Subcutaneous abdominal adipose tissue (tissue), 5 donors: ENCODE results near the gene FAM83D.

Source experiments
- H3K27ac ChIP-seq: one replicate; pipeline ENCODE4 v1.7.0; 2013; ENCODE audit warnings: low read depth, mild to moderate bottlenecking, inconsistent platforms, low read length, moderate library complexity
- H3K27me3 ChIP-seq, 5 donors: one replicate each; pipeline ENCODE4 v1.7.0; 2013; ENCODE audit warnings: low read length in 5 of 5, inconsistent platforms in 1 of 5; ENCODE audit not compliant: control insufficient read depth in 5 of 5, insufficient read depth in 4 of 5
- H3K36me3 ChIP-seq, 5 donors: one replicate each; pipeline ENCODE4 v1.7.0; 2013; ENCODE audit warnings: low read length in 5 of 5; ENCODE audit not compliant: control insufficient read depth in 5 of 5, insufficient read depth in 5 of 5
- H3K4me1 ChIP-seq, 5 donors: one replicate each; pipeline ENCODE4 v1.7.0; 2013; ENCODE audit warnings: low read length in 5 of 5, mild to moderate bottlenecking in 3 of 5, moderate library complexity in 1 of 5; ENCODE audit not compliant: control insufficient read depth in 5 of 5, insufficient read depth in 5 of 5
- H3K4me3 ChIP-seq, 5 donors: one replicate each; pipeline ENCODE4 v1.7.0; 2013; ENCODE audit warnings: low read length in 5 of 5, low read depth in 1 of 5
- H3K9ac ChIP-seq, 5 donors: one replicate each; pipeline ENCODE4 v1.7.0; 2013; ENCODE audit warnings: low read length in 5 of 5, mild to moderate bottlenecking in 4 of 5, moderate library complexity in 3 of 5
- H3K9me3 ChIP-seq, 5 donors: one replicate each; pipeline ENCODE4 v1.7.0; 2013; ENCODE audit warnings: low read length in 5 of 5; ENCODE audit not compliant: control insufficient read depth in 5 of 5
- donor health status: healthy.
- donor health status: healthy.
- donor health status: healthy.
- donor health status: healthy.
- donor health status: healthy.

The FAM83D gene

DNA sequence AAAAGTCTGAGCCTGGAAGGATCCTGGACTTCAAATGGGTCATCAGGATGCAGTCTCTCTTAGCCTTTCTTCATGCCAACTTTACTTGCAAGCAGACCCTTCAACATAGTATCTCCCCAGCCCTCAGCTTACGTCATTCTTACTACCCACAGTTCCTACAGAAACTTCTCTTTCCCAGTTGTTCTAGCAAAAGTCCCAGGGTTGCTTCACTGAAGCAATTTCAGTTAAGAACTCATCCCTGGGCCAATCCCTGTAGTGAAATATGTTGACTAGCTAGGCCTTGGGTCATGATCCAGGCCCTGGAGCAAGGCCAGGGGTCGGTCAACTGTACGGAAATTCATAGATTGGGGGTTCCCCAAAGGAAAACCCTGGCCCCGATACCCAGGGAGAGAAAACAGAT lies 8.6 kb upstream of the FAM83D start:
- peaks cover 0 to 64% (median 32%) of the 10 kb centered on the region in 5 donors for H3K36me3 ChIP-seq

DNA sequence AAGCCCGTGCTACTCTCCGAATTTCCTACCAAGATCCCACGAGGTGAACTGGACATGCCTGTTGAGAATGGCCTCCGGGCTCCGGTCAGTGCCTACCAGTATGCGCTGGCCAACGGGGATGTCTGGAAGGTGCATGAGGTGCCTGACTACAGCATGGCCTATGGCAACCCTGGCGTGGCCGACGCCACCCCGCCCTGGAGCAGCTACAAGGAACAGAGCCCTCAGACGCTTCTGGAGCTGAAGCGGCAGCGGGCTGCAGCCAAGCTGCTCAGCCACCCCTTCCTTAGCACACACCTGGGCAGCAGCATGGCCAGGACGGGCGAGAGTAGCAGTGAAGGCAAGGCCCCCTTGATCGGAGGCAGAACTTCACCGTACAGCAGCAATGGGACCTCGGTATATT lies 8.0 kb upstream of the FAM83D start:
- no peaks in the 10 kb centered on the region for H3K9me3 ChIP-seq
- H3K27ac ChIP-seq, result no peak overlapping the region
- H3K4me3 ChIP-seq, result no peak overlapping the region
- H3K27me3 ChIP-seq, result peaks cover 3 to 16% (median 12%) of the 10 kb centered on the region in 5 donors
- H3K9ac ChIP-seq, result no peak overlapping the region
- H3K4me1 ChIP-seq, result no peaks in the 10 kb centered on the region
- peaks cover 0 to 64% (median 32%) of the 10 kb centered on the region in 5 donors for H3K36me3 ChIP-seq

More for the DNA sequence above, 8.6 kb upstream of the FAM83D start:
- Histone ChIP-seq H3K9me3 (no peaks in the 10 kb centered on the region), H3K4me1 (no peaks in the 10 kb centered on the region), H3K4me3 (no peak overlapping the region), H3K27me3 (peaks cover 3 to 16% (median 12%) of the 10 kb centered on the region in 5 donors), H3K27ac (no peak overlapping the region), H3K9ac (no peak overlapping the region)

DNA sequence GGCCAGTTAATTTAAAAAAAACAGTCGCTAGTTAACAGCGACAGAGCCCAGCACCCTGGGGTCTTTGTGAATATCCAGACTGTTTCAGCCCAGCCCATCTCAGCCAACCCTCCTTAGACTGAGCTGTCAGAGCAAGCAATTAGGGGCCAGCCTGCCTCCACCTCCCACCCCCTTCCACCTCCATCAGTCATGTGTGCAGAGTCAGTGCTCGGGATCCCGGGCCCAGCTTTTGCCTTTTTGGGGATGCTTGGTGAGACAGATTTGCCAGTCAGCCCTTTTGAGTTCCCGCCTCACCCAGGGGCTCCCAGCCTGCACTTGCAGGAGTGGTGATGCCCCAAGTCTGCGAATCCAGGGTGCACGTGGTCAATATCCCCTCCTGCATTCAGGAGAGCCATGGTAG lies 6.5 kb upstream of the FAM83D start:
- Histone ChIP-seq H3K4me3 (no peak overlapping the region), H3K27ac (no peak overlapping the region), H3K9me3 (no peaks in the 10 kb centered on the region), H3K36me3 (peaks cover 0 to 60% (median 24%) of the 10 kb centered on the region in 5 donors), H3K4me1 (no peaks in the 10 kb centered on the region), H3K9ac (no peak overlapping the region), H3K27me3 (peaks cover 0 to 15% (median 7%) of the 10 kb centered on the region in 5 donors)

DNA sequence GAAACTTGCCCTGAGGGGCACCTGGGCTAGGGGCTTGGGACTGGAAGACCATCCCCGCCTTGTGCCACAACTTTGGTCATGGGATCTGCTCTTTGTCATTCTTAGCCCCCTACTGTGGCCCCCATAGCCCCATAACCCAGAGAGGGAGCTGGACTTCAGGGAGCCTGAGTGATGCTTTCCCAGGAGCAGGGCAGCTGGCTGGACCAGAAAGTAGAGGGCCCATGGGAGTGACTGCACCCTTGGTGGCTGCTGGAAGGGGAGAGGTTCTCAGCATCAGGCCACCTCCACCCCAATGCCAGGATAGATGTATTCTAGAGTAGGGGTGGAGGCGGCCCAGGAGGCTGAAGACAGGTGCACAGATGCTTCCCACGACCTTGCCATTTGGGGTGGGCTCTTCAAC lies 5.8 kb upstream of the FAM83D start:
- Histone ChIP-seq H3K9ac (no peak overlapping the region), H3K27ac (no peak overlapping the region), H3K36me3 (peaks cover 0 to 54% (median 22%) of the 10 kb centered on the region in 5 donors), H3K27me3 (peaks cover 0 to 15% (median 7%) of the 10 kb centered on the region in 5 donors), H3K9me3 (no peaks in the 10 kb centered on the region), H3K4me3 (no peak overlapping the region), H3K4me1 (no peaks in the 10 kb centered on the region)

DNA sequence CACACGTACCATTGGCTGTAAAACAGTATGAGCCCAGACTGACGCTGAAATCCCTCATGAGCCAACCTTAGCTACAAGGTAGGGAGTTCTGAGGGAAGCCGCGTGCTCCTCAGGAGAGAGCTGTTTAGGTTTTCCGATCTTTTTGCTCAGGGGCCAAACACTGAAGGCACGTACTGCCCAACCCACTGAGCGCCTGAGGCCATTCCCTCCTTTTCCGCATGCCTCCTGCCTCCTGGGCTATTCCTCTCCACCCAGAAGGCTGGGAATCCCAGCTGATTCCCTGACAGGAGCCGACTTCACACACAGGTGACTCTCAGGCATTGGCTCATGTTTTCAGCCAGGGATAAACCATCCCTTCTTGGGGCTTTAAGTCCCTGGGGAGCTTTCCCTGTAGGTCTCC lies 5.4 kb upstream of the FAM83D start:
- peaks cover 0 to 2% (median 1%) of the 10 kb centered on the region in 5 donors for H3K4me1 ChIP-seq
- H3K9ac ChIP-seq, result no peak overlapping the region
- peaks cover 0 to 15% (median 7%) of the 10 kb centered on the region in 5 donors for H3K27me3 ChIP-seq
- no peak overlapping the region for H3K27ac ChIP-seq
- no peaks in the 10 kb centered on the region for H3K9me3 ChIP-seq
- peaks cover 0 to 50% (median 19%) of the 10 kb centered on the region in 5 donors for H3K36me3 ChIP-seq
- no peak overlapping the region for H3K4me3 ChIP-seq

DNA sequence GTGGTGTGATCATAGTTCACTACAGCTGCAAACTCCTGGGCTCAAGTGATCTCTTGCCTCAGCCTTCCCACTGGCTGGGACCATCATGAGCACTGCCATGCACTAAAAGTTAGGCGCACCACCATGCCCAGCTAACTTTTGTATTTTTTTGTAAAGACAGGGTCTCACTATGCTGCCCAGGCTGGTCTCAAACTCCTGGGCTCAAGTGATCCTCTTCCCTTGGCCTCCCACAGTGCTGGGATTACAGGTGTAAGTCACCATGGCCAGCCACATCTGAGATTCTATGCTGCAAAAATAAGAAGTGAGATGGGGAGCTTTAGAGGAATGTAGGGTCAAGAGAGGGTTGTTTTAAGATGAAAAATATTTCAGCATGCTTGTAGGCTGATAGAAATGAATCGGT lies 1.5 kb upstream of the FAM83D start:
- Histone ChIP-seq H3K27ac (no peak overlapping the region), H3K9ac (no peak overlapping the region), H3K4me3 (no peak overlapping the region), H3K27me3 (peaks cover 0 to 21% (median 8%) of the 10 kb centered on the region in 5 donors), H3K36me3 (peaks cover 0 to 24% (median 3%) of the 10 kb centered on the region in 5 donors), H3K9me3 (no peaks in the 10 kb centered on the region), H3K4me1 (peaks cover 0 to 23% (median 13%) of the 10 kb centered on the region in 5 donors)

DNA sequence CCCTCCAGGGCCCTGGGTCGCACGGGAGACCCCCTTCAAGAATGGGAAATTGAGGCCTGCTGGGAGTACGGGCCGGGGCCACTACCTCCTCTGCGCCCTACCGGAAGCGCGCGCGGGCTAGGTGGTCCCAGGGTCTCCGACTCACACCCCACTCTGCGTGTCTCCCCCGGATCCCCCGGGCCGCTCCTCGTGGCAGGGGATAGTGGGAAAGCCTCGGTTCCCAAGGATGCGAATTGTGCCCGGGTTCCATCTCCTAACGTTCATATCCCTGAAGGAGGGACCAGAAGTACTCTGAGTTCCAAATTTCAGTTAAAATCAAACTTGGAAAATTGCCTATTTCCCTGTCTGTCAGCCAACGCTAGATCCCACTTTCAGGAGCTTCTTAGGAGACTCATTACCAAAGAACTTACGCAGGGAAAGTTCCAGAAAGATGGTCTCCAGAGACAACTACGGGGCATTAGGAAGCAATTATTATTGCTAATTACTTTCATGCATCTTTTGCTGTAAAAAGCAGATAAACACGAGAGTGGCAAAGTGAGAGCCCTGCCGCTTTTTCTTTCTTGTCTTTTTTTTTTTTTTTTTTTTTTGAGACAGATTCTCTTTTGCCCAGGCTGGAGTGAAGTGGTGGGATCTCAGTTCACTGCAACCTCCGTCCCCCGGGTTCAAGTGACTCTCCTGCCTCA lies 858 bp downstream of the FAM83D start:
- no peaks in the 10 kb centered on the region for H3K9me3 ChIP-seq
- H3K4me1 ChIP-seq, result peaks cover 0 to 23% (median 13%) of the 10 kb centered on the region in 5 donors
- H3K4me3 ChIP-seq, result peak overlapping the region in 4 of 5 donors; percentile 56 to 74 (median 70)
- H3K9ac ChIP-seq, result peak overlapping the region in 4 of 5 donors; percentile 54 to 73 (median 64)
- H3K27ac ChIP-seq, result no peak overlapping the region
- peaks cover 0 to 13% (median 0%) of the 10 kb centered on the region in 5 donors for H3K27me3 ChIP-seq
- H3K36me3 ChIP-seq, result peaks cover 0 to 2% (median 0%) of the 10 kb centered on the region in 5 donors

DNA sequence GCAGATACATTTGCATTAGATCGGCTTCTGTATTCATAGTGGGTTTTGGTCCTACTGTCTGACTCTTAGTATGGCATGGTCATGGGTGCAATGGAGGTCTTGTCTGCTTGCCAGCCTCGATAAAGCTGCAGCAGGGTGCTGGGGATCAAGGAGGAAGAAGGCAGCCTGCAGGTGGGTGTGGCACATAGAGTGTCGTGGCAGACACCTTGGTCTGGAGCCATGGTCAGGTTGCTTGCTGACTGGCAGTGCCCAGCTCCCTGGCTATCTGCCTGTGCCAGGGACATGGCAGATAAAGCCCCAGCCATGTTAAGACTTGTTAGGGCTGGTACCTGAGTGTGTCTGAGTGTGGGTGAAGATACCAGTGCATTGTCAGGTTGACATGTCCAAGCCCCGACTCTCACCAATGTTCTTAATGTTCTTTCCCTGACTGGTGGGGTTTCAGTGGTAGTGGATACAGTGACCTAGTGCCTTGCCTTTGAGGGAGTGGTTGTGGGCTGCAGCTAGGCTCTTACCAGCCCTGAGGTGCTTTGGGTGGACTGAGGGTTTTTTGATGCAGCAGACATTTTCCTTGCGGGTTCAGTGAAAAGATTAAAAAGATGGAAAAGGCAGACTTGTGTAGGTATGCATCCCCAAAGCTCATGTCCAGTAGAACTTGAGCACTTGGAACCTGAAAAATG lies 1.8 kb downstream of the FAM83D start:
- H3K27ac ChIP-seq, result no peak overlapping the region
- peaks cover 0 to 13% (median 0%) of the 10 kb centered on the region in 5 donors for H3K27me3 ChIP-seq
- no peaks in the 10 kb centered on the region for H3K9me3 ChIP-seq
- peaks cover 0 to 23% (median 13%) of the 10 kb centered on the region in 5 donors for H3K4me1 ChIP-seq
- H3K4me3 ChIP-seq, result no peak overlapping the region
- H3K36me3 ChIP-seq, result peaks cover 0 to 2% (median 0%) of the 10 kb centered on the region in 5 donors
- no peak overlapping the region for H3K9ac ChIP-seq

DNA sequence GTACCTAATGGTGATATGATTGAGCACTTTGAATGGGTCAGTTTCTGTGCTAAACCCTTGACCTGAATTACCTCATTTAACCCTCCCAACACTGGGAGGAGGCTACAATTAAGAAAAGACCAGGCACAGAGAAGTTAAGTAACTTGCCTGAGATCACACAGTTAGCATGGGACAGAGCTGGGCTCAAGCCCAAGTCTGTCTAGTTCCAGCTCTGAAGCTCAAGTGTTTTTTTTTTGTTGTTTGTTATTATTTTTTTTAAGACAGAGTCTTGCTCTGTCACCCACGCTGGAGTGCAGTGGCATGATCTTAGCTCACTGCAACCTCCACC lies 4.0 kb downstream of the FAM83D start:
- peaks cover 0 to 13% (median 0%) of the 10 kb centered on the region in 5 donors for H3K27me3 ChIP-seq
- no peak overlapping the region for H3K9ac ChIP-seq
- H3K36me3 ChIP-seq, result no peaks in the 10 kb centered on the region
- H3K4me3 ChIP-seq, result no peak overlapping the region
- no peaks in the 10 kb centered on the region for H3K9me3 ChIP-seq
- H3K4me1 ChIP-seq, result peaks cover 0 to 23% (median 13%) of the 10 kb centered on the region in 5 donors
- H3K27ac ChIP-seq, result no peak overlapping the region

DNA sequence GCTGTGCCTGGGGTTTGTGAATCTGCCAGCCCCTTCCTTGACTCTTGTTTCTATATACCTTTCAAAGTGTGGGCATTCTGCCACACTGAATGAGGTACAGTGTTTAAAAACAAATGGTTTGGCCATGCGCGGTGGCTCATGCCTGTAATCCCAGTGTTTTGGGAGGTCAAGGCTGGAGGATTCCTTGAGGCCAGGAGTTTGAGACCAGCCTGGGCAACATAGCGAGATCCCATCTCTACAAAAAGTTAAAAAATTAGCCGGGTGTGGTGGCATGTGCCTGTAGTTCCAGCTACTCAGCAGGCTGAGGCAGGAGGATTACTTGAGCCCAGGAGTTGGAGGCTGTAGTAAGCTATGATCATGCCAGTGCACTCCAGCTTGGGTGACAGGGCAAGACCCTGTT lies 5.8 kb downstream of the FAM83D start:
- Histone ChIP-seq H3K9ac (no peak overlapping the region), H3K27me3 (peaks cover 0 to 13% (median 0%) of the 10 kb centered on the region in 5 donors), H3K4me1 (peaks cover 0 to 10% (median 3%) of the 10 kb centered on the region in 5 donors), H3K27ac (no peak overlapping the region), H3K9me3 (no peaks in the 10 kb centered on the region), H3K4me3 (no peak overlapping the region), H3K36me3 (no peaks in the 10 kb centered on the region)
